DMS53 (cell line): ENCODE data around the gene LIPF.
"Not testable (repeated sequence)": the region's sequence is repeated elsewhere in the genome, so short reads cannot be mapped to it uniquely, and the experiment has no call there.

Experiments
- DNase-seq: peaks from one replicate; lab custom pipeline; 2025; lab: John Stamatoyannopoulos, UW

Gene LIPF

DNA sequence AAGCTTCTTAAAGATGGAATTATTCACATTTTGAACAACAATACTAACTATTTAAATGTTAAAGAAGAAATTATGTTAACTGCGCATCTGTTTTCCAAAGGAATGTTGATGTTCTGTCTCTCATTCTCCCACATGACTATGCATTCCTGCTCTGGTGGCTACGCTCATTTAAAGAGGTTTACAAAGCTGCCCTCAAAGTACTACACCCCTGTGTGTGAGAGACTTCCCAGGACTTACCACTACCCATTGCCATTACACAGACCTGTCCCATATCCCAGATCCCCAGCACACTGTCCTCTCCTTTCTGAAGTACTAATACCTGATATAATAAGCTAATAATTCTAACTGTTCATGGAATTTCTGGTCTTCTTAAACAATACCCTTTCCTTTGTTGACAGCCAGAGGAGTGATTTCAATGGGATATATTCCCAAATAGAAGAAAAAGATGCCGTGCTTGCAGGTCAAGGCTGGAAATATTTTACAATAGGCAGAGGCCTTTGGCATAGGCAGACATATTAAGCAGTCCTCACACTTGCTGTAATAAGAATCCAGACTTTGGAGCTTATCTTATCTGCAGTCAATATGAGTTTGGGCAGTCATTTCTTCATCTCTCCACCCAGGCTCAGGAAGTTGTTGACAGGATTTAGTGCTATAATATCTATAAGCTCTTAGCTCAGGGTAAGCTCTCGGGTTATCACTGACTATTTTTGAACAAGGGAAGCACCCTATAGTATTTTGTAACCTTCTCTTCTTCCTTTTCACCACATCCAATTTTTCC lies 12.2 kb downstream of the LIPF start:
- no peak for DNase-seq

DNA sequence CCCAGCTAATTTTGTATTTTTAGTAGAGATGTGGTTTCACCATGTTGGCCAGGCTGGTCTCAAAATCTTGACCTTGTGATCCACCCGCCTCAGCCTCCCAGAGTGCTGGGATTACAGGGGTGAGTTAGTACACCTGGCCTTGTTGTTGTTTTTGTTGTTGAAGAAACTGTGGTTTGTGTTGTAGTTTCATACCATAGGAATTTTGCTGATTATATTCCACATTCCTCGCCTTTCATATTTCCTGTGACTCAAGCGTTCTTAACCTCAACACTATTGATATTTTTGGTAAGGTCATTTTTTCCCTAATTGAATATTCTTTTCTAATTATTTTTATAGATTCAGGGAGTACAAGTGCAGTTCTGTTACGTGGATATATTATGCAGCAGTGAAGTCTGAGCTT lies 16.7 kb downstream of the LIPF start:
- no peak for DNase-seq

DNA sequence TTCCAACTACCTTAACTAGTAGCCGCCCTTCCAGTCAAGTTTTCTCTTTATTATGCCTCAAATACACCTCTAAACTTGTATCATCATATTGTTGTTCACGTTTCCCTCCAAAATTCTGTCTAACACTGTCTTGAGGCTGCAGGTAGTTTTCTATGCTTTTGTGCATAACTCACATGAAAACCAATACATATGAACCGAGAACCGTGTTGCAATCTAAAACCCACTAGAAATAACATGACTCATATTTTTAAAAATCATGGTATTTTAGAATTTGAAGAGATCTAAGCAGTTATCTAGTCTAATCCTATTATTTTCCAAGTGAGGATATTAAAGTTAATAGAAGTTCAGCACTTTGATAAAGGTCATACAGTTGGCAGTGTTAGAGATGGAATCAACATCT lies 18.2 kb downstream of the LIPF start:
- no peak for DNase-seq

DNA sequence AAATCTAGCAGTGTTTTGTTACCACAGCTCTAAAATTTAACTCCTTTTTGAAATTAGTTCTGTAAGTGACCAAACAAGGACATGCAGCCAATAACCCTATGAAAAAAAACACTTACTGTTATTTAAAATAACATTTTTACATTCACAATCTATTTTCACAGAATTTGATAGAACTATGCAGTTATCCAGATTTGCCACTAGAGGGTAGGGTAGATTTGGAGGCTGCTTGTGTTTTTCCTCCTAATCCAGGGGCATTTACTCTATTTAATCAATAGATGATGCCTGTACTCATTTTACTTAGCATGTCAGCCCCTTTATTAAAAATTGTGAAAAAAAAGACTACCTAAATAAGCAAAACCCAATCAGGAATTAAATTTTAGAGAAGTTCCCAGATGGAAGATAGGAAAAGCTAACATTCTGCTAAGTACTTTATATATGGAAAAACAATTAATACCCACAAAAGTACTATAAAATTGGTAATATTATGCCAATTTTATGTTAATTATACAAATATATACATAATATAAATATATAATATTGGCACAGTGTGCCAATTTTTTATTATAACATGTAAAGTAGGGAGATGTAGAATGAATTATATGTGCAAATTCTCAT lies 23.7 kb downstream of the LIPF start:
- peak; percentile 66 for DNase-seq

DNA sequence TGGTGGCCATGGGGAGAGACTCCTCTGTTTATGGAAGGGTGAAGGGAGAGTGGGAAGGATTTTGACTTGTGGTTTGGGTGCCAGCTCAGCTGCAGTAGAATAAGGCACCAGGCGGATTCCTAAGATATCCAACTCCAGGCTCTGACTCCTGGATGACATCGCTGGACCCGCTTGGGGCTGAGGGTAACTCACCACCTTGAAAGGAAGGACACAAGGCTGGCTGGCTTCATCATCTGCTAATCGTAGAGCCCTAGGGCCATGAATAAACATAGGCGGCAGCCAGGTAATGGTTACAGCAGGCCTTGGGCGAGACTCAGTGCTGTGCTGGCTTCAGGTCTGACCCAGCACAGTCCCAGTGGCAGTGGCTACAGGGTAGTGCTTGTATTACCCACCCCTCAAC lies 25.1 kb downstream of the LIPF start:
- DNase-seq, result no peak

DNA sequence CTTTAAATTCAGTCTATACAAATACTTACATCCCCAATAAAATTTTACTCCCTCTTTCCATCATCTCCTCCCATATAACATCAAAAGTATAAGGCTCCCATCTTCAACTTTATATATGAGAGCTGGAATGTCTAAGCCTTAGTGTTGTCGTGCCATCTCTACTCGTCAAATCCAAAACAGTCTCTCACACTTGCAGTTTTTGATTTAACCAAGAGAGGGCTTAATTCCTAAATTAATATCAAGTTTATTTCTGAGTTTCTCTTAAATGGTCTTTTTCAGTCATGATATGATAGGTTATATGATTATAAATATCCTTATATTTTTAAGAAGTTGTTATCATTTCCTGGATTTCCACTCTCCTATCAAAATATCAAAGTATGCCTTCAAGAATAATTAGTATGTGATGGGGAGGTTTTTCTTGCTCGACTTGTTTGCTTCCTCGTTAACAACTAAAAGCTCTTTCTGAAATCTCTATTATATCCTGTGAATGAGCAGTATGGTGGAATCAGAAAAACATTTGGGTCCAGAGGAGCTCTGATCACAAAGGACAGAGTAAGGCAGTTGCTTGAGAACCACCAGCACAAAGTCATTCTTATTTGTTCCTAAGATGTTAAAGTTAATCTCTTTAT lies 29.3 kb downstream of the LIPF start:
- DNase-seq, result peak; percentile 17

DNA sequence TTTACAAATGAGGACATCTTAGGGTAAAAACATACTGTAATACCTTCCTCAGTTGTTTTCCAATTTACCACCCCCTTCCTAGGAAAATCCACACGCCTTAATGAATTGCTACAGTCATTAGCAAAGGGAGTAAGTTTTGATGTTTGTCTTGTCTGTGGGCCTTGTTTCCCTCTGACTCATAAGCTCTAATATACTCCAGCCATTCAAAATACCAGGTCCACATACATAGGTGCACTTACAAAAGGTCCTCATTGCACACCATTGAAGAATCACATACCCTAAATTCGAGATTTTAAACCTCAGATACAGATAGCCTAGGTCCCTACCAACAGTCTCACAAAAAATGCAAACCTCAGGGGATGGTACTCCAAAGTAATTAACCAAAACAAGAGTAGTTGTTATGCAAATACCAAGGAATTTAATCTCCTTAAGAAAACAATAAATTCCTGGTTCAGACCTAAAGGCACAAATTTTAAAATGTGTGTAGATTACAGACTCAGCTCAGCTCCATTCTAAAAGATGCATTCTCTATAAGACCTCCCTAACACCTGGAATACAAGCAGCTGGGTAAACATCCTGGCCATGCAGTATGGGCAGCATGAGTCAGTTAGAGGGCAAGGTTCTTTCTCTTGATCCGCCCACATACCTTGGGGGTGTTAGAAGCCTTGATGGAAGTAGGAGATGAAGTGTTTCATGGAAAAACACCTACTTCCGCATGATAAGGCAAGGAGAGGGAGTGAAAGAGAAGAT lies 38.8 kb downstream of the LIPF start:
- peak; percentile 99 for DNase-seq

DNA sequence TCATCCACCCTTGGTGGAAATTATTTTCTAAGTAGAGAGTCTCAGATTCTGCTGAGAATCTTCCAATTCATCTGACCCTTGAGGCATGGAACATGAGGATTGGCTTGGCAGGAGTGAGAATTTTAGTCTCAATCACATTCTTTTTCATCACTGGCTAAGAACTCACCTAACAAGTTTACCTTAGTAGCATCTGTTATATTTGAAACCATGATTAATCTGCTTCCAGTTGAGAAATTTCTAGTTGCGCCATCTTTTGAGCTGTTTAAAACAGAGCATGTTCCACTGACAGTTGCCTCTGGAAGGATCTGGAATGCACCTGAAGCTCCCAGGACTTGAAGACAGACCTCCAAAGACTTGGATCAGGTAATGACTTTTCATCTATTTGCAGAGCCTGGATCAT lies 41.7 kb downstream of the LIPF start, which contains the start of gene LIPK:
TSS of gene LIPK (plus strand) at position 292 of the 400 bp plus-strand sequence. CDS start 18,295 bp downstream, outside the sequence.
- peak; percentile 14 for DNase-seq

DNA sequence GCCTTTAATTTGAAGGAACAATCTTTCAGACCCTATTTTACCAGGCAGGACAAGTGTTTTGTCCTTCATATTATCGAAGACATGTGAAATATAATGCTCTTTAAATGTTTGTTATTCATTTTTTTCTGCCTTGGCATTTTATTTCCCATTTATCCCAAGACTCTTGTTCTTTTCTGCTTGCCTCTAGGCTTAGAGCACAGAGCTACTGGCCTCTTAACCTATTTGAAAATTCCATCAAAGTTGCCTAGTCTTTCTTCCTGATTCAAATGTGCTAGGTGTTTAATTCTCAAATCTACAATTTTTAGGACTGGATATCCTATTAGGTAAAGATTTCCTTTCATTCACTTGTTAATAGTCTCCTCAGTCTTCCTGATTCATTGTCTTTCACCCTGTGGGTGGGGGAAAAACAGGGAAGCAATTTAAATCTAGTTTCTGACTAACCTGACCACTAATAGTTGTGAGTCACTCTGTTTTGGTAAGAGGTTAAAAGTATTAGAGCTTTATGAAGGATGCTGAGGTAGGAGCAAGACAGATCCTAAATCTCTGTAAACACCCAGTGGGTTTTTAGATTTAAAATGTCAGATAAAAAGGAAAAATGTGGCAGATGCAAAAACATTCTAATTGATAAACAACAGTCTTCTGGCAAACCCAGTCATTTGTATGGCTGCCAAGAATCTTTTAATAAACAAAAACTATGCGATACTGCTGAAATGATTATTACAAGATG lies 43.4 kb downstream of the LIPF start:
- DNase-seq, result peak; percentile 70

DNA sequence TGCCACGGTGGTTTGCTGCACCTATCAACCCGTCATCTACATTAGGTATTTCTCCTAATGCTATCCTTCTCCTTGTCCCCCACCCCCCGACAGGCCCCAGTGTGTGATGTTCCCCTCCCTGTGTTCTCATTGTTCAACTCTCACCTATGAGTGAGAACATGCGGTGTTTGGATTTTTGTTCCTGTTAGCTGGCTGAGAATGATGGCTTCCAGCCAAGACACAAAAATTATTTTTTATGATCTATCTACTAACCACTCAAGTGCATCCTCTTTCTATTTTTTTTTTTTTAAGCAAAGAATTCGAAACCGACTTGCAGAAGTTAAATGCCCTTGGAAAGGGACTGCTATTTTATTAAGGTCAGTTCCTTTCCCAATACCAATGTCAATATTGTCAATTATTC lies 45.1 kb downstream of the LIPF start:
- not testable (repeated sequence) for DNase-seq

DNA sequence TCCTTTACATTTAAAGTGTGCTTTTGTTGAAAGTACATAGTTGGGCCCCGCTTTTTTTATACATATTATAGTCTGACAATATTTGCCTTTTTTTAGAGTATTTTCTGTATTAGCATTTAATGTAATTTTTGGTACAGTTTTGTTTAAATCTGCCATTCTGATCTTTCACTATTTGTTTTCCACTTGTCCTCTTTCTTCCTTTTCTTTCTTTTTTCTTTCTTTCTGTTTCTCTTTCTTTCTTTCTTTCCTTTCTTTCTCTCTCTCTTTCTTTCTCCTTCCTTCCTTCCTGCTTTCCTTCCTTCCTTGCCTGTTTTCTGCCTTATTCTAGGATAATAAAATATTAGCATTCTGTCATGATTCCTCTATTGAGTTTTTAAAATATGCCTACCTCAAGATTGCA lies 51.3 kb downstream of the LIPF start:
- no peak for DNase-seq

DNA sequence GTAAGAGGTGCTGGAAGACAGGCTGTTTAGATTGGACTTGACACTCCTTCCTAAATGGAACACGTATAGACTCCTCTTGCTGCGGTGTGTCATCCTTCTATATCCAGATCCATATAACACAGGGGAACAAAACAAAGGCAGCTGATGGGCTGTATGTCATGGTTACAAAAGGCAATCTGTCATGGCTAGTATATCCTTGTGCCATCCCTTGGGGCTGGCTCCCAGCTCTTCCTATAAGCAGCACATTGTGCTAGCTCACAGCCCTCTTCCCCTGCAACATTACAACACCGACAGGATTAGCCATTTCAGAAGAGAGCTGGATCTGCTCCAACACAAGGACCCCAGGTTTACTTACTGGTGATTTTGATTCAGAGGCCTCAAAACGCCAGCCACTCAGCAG lies 57.1 kb downstream of the LIPF start:
- no peak for DNase-seq

DNA sequence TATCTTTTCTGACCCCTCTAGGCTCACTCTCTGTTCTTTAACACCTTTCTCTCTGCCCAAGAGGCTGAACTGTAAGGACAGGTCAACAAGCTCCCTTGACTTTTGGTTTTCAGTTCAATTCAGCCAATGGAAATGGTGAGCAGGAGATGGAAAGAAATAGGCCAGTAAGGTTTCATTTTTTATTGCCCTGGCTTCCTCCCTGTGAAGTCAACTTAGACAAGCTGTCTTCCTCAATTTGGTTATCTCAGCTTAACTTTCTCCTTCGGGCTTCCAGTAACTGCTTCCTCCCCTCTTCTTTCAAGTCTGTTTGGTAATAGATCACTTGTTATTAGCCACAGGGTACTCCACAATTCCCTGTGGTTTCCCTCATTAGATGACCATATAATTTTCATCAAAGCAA lies 61.6 kb downstream of the LIPF start:
- DNase-seq, result no peak

DNA sequence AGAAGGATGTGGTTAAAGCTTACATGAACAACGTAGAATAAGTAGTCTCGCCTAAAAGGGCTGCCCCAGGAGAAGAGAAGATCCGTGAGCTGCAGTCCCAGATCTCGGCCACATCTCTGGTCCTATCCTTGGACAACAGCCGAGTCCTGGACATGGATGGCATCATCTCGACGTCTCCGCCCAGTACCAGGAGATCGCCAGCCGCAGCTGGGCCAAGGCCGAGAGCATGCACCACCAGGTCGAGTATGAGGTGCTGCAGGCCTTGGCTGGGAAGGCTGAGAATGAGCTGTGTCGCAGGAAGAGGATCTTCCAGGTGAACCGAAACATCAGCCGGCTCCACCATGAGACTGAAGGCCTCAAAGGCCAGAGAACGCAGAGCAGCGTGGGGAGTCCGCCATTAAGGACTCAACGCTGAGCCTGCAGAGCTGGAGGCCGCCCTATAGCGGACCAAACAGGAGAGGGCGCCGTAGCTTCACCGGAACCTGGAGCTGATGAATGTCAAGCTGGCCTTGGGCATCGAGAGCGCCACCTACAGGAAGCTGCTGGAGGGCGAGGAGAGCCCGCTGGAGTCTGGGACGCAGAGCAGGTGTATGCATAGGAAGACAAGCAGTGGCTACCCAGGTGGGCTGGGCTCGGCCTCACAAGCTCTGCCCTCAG lies 64.0 kb downstream of the LIPF start:
- peak; percentile 54 for DNase-seq
